OCI-M2 (cell line): ENCODE data around the gene RCN2.
"Not testable (repeated sequence)": the region's sequence is repeated elsewhere in the genome, so short reads cannot be mapped to it uniquely, and the experiment has no call there.

Source experiments
- DNase-seq: peaks from one replicate; lab custom pipeline; 2025; ENCODE audit not compliant: unreplicated experiment; lab: John Stamatoyannopoulos, UW

RCN2 gene

GRCh38 chr15:76930831-76931396 lies 635 bp upstream of the RCN2 start:
- DNase-seq: no peak

- no peak for DNase-seq
These were observed 802 bp downstream of the RCN2 start for GRCh38 chr15:76932135-76932966.

GRCh38 chr15:76935620-76936019 lies 4.1 kb downstream of the RCN2 start:
- no peak for DNase-seq

- DNase-seq: no peak
These were observed 5.1 kb downstream of the RCN2 start for GRCh38 chr15:76936671-76937070.

- no peak for DNase-seq
These were observed 7.2 kb downstream of the RCN2 start for GRCh38 chr15:76938752-76939151.

- DNase-seq: no peak
These were observed 8.2 kb downstream of the RCN2 start for GRCh38 chr15:76939715-76940114.

- no peak for DNase-seq
These were observed 10.1 kb downstream of the RCN2 start for GRCh38 chr15:76941636-76942035.

- no peak for DNase-seq
These were observed 10.8 kb downstream of the RCN2 start for GRCh38 chr15:76942331-76942730.

GRCh38 chr15:76945494-76946093 lies 14.0 kb downstream of the RCN2 start:
- no peak for DNase-seq

GRCh38 chr15:76947454-76947853 lies 15.9 kb downstream of the RCN2 start:
- no peak for DNase-seq

- DNase-seq: no peak
These were observed 19.7 kb downstream of the RCN2 start for GRCh38 chr15:76951220-76951619.

- DNase-seq: no peak
These were observed 22.4 kb downstream of the RCN2 start for GRCh38 chr15:76953913-76954312.

- no peak for DNase-seq
These were observed 23.2 kb downstream of the RCN2 start for GRCh38 chr15:76954744-76955143.

GRCh38 chr15:76961268-76962011 lies 29.9 kb downstream of the RCN2 start:
- no peak for DNase-seq

GRCh38 chr15:76962337-76963013 lies 30.9 kb downstream of the RCN2 start:
- DNase-seq: no peak

GRCh38 chr15:76963596-76963995 lies 32.0 kb downstream of the RCN2 start:
- DNase-seq: no peak

GRCh38 chr15:76964157-76964556 lies 32.6 kb downstream of the RCN2 start:
- DNase-seq: no peak

GRCh38 chr15:76966051-76966450 lies 34.5 kb downstream of the RCN2 start:
- not testable (repeated sequence) for DNase-seq

- no peak for DNase-seq
These were observed 35.5 kb downstream of the RCN2 start for GRCh38 chr15:76967067-76967466.

GRCh38 chr15:76968306-76968705 lies 36.8 kb downstream of the RCN2 start:
- DNase-seq: no peak
